Activated CD8-positive, alpha-beta memory T cell treated with anti-CD3 and anti-CD28 coated beads, Interleukin-2, amount 50 U/mL, for 4 hours (primary cell): Measurements from ENCODE around the gene NDUFS8.

Experiments used
- DNase-seq: peaks from one replicate; pipeline ENCODE4 v3.0.0-alpha.2; 2020

Gene NDUFS8

DNA sequence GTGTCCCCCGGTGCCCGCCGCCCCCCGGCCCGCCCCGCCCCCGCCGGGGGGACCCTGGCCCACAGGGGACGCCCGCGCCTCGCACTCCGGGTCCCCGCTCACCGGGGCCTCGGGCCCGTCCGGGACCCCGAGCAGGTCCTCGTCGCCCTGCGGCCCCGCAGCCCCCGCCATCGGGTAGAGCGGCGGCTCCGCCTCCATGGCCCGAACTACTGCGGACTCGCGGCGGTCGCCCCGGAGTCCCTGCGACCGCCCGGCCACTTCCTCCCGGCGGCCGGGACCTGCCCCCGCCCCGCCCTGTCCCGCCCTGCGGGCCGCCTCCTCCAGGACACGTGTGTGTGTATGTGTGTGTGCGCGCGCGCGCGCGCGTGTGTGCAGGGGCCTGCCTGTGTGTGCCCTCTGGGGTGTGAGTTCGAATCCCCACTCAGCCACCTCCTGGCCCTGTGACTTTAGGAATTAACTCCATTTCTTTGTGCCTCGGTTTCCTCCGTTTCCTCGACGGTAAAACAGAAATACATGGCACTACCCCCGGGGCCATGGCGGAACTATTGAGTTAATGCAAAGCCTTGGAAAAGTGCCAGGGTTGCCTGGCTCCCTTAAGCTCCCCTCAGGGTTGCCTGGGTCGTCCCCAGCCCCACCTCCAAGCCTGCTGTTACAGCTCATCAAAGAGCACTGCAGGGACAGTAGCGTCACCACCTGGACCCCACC, 26.5 kb upstream of the NDUFS8 start, which contains the start of gene UNC93B1:
UNC93B1 (minus strand) TSS at position 252 of the 705 bp plus-strand sequence; CDS start at position 198, 54 bp downstream.
- peak; percentile 75 for DNase-seq

DNA sequence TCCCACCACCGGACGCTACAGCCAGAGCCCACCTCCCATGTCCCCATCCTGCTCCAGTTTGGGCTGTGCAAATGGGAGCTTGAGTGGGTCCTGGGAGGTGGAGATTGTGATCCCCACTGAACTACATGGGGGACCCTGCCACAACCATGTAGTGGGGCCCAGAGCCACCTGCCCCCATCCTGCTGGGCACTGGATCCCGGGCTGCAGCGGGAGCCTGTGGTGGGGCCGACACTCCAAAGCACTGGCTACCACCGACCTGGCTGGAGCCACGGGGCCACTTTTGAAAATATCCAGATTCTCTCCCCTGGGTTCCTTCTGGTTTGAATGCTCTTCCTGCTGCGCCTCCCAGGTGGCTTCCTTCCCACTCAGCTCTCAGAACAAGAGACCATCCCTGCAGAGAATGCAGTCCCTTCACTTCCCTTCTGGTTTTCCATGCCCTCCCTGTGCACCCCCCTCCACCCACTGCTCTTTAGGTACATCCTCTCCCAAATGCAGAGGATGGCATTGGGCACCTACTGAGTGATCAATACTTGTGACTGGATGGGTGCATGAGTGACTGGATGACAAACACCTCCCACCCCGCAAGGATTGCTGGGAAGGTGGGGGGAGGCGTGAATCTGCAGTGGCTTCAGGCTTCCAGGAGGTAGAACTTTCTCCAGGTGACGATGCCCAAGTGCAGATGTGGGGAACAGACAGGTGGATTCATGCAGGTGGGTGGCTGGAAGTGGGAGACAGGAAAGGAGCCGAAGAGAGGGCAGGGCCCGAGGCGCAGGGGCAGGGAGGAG, 25.7 kb upstream of the NDUFS8 start:
- DNase-seq, result no peak

GRCh38 chr11:68006606-68007166, 23.8 kb upstream of the NDUFS8 start:
- no peak for DNase-seq

DNA sequence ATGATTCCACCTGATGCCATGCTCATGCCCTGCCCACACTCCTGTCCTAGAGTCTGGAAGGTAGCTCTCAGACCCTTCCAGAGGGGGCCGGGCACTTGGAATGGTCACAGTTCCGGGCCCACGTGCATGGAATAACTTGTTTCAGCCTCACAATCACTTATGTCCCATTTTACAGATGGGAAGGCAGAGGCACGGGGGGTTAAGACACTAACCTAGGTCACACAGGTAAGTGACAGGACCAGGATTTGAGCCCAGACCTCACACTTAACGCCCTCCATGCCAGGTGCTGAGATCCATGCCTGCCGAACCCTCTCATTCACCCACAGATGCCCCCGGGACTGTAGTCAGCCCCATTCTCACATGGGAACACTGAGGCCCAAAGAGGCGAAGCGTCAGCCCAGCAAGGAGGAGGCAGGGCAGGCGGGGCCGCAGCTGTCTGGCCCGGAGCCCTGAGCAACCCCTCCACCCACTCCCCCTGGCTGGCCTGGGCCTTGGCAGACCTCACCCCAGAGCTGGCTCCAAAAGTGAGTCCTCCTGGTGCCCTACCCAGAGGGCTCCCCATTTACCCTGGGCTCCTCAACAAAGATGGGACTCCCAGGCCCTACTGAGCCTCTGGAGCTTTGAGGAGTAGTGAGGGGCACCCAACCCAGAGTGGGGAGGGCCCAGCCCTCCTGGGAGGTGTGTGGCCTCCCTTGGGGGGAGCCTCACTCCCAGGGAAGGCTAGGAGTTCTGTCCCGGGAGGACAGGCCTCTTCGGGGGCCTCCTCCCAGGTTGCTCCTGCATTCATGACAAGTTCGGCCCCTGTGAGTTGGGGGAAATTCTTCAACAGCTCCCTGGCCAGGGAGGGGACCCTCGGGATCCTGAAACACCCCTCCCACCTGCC, 22.7 kb upstream of the NDUFS8 start:
- no peak for DNase-seq

GRCh38 chr11:68008381-68009337, 21.8 kb upstream of the NDUFS8 start:
- DNase-seq, result no peak

DNA sequence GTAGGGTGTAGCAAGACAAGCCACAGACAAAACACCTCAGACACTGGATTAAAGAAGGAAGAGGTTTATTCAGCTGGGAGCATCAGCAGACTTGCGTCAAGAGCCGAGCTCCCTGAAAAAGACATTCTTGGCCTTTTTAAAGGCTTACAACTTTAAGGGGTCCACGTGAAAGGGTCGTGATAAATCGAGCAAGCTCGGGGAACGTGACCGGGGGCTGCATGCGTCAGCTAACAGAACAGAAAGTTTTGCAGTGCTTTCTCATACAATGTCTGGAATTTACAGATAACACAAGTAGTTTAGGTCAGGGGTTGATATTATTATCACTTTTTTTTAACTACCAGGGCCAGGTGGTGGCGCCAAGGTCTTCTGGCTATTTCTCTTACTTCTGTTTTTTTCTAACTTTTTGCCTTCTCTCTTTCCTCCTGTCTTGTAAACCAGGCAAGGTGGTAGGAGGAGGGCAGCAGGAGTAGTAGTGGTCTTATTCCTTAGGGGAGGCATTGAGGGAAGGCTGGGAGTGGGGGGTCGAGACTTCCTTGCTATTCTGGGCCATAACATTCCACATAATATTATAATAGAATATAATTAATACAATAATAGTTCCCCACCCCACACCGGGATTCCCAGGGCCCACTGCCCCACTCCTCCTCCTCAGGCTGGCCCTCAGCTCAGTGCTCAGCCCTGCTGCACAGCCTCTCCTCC, 20.9 kb upstream of the NDUFS8 start:
- no peak for DNase-seq

- no peak for DNase-seq
These were observed 20.1 kb upstream of the NDUFS8 start, which contains the start of gene ALDH3B1 for GRCh38 chr11:68010090-68011041. Gene ALDH3B1 (plus strand): TSS chr11:68010327. CDS start chr11:68015298, 4,971 bp downstream.

DNA sequence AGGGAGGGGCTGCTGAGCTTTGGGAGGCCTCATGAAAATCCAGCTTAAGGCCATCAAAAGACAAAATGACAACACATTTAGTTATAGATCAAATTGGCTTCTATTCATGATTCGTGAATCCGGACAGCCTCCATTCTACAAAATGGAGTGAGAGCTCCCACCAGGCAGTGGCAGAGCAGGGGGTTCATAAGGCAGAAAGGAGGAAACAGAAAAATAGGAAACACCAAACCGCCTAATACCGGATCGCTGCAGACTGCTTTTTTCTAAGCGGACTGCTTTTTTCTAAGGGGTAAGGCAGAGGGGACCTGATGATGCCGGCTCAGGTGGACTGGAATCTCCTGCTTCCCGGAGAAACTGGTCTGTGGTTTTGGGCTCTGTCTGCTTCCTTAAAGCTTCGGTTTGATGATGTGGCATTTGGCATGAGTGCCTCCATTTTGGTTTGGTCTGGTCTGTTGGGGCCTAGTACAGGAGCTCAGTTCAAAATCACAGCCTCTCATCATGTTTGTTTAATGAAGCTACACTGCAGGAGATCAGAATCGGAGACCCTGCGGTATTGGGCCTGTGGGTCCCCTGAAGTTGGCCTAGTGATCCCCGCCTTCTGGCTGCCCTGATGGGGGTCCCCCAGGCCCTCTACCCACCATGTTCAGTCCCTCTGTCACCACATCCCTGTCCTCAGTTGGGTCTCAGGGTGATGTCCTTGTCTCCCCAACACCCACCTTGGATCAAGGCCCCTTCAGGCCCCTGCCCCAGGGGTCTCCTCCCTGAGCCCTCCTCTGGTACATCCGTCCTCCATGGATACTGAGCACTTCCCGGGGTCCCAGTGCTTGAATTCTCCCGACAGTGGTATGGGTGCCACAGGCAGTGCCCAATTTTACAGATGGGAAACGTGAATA, 19.2 kb upstream of the NDUFS8 start:
- DNase-seq, result no peak

DNA sequence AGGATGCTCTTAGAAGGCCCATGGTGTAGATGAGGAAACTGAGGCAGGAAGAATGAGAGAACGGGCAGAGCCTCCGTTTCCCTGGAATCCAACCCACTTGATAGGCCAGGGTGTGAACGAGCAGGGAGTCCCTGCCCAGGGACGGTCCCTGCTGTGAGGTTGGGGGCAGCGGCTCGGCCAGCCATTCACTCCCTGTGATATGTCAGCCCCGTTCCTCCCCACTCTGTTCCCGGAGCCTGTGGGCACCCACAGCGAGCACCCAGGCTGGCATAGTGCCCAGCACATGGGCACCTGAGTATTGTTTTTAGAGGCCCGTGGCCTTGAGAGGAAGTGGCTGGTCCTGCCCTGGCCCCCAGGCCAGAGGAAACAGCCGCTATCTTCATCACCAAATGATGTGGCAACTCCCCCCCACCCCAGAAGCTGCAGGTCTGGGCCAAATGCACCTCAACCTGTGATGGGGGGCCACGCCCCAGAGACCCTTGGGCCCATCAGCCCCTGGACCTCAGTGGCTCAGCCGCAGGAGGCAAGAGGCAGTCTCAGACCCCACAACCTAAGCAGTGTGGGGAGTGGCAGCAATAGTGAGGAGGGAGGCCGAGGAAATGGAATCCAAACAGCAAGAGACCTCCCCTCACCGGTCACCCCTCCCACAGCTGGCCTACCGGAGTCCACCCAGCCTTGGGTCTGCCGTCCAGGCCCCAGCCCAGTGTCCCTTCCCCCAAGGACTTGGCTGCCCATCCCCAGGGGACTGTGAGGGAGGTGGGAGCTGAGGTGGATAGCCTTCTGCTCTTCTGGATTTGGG, 18.2 kb upstream of the NDUFS8 start:
- DNase-seq, result no peak

DNA sequence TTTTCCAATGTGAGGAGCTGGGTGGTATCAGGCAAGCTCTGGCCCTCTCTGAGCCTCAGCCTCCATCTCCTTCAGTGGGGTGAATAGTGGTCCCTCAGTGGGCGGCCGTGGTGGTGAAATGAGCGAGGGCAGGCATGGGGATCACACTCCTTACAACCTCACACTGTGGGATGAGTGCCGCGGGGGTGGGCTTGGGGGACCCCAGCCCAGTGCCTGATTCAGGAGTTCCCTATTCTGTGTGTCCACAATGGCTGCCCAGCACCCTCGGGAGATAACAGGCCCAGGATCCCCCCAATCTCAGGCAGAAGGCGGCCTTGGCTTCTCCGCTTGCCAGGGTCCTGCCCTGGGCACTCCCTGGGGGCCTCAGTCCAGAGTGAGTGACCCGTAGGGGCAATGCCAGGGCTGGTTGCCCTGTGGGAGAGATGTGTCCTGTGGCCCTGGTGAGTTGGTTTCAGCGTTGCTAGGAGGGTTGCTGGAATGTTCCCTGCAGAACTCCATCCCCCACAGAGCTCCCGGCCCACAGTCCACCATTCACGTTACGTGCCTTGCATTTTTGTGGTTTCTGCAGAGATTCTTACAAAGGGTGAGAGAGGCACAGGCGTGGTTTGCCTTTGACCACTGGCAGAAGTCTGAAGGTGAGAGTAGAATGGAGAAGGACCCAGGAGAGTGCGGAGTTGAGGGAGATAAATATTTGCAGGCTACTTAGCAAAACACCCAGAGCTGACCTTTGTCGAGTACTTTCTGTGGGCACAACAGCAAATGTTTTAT, 17.5 kb upstream of the NDUFS8 start:
- DNase-seq, result no peak

GRCh38 chr11:68013611-68014156, 16.8 kb upstream of the NDUFS8 start:
- no peak for DNase-seq

GRCh38 chr11:68014157-68014946, 16.1 kb upstream of the NDUFS8 start:
- no peak for DNase-seq

DNA sequence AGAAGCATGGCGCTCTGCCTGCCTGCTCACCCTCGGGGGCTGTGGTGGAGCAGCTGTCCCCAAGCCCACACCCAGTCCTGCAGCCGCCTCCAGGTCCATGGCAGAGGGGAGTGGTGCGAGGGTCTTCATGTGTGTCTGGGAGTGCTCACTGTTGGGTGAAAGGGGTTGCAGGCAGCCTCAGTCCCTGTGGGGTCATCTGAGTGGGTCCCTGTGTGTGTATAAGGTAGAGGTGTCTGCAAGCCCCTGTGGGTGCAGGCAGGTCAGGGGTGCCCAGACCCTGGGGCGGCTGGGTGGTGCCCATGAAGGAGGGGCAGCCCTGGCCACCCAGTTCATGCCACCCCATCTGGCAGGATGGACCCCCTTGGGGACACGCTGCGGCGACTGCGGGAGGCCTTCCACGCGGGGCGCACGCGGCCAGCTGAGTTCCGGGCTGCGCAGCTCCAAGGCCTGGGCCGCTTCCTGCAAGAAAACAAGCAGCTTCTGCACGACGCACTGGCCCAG, 15.5 kb upstream of the NDUFS8 start:
- DNase-seq, result no peak

GRCh38 chr11:68015467-68015866, 15.0 kb upstream of the NDUFS8 start:
- no peak for DNase-seq

- DNase-seq, result no peak
These were observed 14.1 kb upstream of the NDUFS8 start for GRCh38 chr11:68016161-68016903.
